ENCODE data around the gene CSN2.
"Not testable (repeated sequence)": the region's sequence is repeated elsewhere in the genome, so short reads cannot be mapped to it uniquely, and the experiment has no call there.

CSN2 gene, protein sequence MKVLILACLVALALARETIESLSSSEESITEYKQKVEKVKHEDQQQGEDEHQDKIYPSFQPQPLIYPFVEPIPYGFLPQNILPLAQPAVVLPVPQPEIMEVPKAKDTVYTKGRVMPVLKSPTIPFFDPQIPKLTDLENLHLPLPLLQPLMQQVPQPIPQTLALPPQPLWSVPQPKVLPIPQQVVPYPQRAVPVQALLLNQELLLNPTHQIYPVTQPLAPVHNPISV

DNA sequence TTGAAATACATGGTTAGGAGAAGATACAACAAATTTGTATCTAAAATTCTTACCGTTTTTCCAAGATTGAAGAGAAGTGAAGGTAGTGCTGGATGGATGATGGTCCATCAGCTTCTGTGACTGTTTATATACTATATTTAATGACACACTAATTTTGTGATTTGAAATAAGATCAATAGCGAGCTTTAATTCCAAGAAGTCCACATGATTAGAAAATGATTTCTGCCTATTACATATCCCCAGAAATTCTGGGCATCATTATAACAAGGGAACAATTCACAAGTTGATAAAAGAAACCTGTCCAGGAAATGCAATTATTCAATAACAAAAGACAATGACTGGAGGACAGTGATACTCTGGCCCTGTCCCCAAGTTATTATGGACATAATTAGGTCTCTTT lies at the start of gene CSN2:
Gene CSN2, minus strand, starts transcription at position 101 of the 400 bp plus-strand sequence. CDS start 4,733 bp downstream, outside the sequence.
- DNase-seq (ENCODE audit: low spot score), result no peak

DNA sequence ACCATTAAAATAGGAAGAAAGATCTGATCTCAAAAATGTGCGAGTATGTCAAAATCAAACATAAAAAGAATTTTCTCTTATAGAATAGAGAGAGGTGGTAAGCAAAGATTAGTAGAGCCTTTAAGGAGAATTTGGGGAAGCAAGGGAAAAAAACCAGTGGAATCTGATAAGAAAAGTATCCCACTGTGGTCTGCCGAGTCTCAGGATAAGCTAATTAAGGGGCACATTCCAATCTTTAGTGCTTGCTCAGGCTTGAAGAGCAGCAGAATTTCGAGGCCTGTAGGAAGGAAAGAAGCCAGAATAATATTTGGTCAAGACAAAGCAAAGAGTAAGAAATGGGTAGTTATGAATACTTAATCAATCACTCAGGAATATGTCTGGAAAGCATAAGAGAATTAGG lies 43.2 kb upstream of the CSN2 start:
- DNase-seq (ENCODE audit: low spot score), result no peak

DNA sequence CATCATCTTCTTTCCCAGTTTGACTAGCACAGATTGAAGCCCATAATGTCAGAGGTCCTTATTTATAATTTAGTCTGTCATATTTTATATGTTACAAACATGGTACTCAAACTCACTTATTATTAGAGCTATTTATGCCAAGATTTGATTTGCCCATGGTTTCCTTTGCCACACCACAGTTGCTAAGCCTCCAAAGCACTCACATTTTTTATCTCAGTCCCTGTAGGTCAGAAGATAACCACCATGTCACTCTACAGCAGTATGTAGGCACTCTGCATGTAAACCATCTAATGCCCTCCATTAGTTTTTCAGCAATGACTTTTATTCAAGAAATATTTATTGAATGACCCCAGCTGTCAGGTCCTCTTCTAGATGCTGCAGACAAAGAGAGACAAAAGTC lies 37.0 kb upstream of the CSN2 start:
- no peak for DNase-seq (ENCODE audit: low spot score)

DNA sequence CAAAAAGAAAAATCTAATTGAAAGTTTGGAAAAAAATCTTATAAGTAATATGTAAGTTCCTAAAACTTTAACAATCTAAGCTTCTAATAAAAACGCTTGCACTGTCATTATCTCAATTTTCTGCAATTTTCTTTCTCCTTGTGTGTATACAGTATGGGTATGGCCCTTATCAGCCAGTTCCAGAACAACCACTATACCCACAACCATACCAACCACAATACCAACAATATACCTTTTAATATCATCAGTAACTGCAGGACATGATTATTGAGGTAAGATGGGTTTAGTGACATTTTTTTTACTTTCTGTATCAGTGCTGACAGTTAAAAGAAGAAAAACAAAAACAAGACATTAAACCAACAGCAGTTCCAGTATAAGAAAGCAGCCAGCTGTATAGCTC lies 35.2 kb upstream of the CSN2 start:
- no peak for DNase-seq (ENCODE audit: low spot score)

DNA sequence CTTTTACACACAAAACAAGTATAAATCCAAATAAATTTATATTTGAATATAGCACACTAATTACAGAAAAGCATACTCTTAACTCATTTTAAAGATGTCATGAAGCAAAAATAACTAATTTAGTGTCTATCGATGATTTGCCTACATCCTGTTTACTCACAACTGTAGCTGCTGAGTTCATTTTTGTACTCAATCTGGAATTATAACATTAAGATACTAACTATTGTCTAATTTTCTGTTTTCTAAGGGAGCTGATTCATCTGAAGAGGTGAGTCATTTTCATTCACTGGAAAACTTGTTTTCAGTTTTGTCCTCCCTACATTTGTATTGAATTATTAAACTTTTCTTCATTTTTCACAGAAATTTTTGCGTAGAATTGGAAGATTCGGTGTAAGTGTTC lies 33.9 kb upstream of the CSN2 start:
- DNase-seq (ENCODE audit: low spot score), result no peak

DNA sequence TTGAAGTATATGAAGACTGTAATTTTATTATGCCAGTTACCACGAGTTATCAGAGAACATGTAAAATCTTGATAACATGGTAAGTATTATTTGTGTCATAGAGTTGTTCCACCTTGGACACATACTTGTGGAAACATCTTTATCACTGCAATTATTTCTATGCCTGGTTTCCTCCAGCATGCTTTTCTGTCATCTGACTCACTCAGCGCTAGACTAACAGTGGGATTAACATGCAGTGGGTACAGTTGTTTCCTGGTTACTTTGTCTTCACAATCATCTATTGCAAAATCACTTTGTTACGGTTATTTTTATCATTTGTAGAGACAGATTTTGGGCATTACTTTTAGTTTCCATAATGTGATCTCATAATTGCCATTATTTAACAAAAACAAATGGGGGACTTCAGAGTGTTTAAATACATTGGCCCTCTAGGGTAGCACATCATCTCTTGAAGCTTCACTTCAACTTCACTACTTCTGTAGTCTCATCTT lies 30.0 kb upstream of the CSN2 start, which contains the start of gene STATH:
Gene STATH, plus strand, starts transcription at position 441 of the 491 bp plus-strand sequence. CDS start 2,472 bp downstream, outside the sequence.
- DNase-seq (ENCODE audit: low spot score), result no peak

DNA sequence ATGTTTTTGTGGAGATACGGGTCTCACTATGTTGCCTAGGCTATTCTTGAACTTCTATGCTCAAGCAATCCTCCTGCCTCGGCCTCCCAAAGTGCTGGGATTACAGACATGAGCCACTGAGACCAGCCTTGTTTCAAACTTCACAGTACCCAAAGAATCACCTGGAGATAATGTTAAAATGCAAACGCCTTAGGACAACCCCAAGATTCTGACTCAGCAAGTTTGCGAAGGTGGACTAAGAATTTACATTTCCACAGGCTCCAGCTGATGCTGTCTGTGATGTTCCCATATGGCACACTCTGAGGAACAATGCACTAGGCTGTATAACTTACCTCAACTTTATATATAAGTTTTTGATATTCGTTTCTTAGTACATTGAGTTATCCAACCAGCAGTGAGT lies 29.3 kb upstream of the CSN2 start:
- no peak for DNase-seq (ENCODE audit: low spot score)

DNA sequence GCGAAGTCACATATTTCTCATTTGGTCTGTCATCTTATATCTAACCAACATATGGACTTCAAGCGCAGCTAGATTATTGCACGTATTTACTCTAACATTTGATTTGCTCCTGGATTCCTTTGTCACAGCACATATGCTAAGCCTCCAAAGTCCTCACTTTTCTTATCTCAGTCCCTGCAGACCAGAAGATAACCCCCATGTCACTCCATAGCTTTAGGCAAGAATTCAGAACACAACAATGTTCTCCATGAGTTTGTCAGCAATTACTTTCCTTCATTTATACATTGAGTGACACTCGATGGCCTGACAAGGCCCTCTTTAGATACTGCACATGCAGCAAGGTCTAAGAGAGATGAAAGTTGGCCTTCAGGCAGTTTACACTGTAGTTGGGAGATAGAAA lies 25.5 kb upstream of the CSN2 start:
- no peak for DNase-seq (ENCODE audit: low spot score)

DNA sequence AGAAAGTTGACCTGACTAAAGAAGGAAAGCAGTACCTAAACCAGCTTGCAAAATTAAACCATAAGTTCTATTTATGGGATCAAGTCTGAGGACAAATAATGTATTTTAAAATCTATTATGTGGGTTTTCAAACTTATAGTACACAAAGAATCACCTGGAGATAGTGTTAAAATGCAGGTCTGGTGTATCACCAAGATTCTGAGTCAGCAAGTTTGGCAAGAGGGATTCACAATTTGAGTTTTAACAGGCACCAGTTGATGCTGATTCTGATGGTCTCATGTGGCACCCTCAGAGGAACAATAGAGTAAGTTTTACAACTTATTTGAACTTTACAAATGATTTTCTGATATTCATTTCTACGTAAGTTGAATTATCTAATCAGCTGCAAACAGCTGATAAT lies 21.1 kb upstream of the CSN2 start:
- DNase-seq (ENCODE audit: low spot score), result no peak

DNA sequence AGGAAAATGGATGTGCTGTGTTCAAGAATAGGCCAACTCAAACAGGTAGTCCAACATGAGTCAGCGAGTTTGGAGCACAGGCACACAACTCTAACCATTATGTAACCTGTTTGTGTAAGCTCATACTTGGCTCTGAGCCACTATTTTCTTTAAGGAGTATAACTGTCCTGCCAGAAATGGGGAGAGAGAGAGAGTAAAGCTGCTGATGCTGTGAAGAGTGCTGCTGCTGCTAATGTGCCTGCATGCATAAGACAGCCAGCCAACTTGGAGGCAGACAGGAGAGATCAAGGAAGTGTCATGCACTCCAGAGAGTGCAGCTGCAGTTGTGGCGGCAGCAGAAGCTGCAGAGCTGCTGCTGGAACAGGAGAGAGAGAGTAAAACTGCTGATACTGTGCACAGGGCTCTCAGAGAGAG lies 18.5 kb upstream of the CSN2 start:
- DNase-seq (ENCODE audit: low spot score), result no peak

DNA sequence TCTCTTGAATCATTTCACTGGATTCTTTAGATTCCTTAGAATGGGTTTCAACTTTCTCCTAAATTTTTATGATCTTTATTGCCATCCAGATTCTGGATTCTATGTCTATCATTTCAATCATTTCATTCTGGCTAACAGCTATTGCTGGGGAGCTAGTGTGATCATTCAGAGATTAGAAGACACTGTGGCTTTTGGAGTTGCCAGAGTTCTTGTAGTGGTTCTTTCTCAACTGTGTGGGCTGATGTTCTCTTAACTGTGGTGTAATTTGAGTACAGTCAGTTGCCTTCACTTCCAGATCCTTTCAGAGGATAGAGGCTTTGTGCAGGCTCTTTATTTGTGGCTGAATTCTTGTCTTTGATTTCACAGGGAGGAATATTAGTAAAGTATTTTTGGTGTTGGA lies 12.1 kb upstream of the CSN2 start:
- DNase-seq (ENCODE audit: low spot score), result no peak

DNA sequence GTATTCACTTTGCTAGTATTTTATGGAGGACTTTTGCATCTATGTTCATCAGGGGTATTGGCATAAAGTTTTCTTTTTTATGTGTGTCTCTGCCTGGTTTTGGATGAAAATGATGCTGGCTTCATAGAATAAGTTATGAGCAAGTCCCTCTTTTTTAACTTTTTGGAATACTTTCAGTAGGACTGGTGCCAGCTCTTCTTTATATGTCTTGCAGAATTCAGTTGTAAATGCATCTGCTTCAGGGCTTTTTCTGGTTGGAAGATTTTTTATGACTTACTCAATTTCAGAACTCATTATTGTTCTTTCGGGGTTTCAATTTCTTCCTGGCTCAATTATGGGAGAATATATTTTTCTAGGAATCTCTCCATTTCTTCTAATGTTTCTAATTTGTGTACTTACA lies 9.1 kb upstream of the CSN2 start:
- no peak for DNase-seq (ENCODE audit: low spot score)

DNA sequence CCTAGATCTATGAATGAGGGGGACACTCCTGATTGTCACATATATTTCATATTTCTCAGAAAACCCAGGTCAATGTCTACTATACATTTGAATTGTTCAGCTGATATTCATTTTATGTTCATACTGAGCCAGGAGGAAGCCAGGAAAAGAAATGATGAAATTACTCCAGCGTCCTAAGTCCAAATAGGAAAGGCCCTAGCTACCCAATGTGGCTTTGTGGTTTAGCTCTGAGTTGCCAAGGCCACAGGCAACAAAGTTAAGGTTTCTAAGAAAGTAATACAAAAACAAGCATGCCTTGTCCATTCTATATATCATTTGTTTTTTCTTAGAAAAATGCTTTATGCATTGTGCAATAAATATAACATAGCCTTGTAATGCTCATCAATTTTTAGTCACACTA lies 4.5 kb upstream of the CSN2 start:
- no peak for DNase-seq (ENCODE audit: low spot score)

DNA sequence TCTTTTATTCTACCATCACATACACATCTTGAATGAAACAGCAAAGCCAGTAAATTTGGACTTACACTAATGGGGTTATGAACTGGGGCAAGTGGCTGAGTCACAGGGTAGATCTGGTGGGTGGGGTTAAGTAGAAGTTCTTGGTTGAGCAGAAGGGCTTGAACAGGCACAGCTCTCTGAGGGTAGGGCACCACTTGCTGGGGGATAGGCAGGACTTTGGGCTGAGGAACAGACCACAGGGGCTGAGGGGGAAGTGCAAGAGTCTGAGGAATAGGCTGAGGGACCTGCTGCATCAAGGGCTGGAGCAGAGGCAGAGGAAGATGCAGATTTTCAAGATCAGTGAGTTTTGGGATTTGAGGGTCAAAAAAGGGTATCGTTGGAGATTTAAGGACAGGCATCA lies 8.3 kb downstream of the CSN2 start:
- no peak for DNase-seq (ENCODE audit: low spot score)

DNA sequence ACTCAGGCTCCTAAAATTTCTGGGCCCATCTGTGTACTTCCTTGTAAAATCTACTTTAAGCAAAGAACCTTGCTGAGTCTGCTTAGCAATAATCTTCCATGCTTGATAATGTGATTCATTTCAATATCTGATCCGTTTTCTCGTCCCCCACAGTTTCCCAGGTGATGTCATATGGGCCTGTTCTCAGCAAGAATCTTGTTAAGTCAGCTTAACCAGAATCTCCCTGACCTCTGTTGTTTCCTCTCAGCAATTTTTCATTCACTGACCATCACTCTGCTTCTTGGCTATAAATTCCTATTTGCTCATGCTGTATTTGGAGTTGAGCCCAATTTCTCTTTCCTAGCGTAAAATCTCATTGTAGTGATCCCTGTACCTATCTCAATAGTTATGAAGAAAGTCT lies 13.9 kb downstream of the CSN2 start:
- no peak for DNase-seq (ENCODE audit: low spot score)

DNA sequence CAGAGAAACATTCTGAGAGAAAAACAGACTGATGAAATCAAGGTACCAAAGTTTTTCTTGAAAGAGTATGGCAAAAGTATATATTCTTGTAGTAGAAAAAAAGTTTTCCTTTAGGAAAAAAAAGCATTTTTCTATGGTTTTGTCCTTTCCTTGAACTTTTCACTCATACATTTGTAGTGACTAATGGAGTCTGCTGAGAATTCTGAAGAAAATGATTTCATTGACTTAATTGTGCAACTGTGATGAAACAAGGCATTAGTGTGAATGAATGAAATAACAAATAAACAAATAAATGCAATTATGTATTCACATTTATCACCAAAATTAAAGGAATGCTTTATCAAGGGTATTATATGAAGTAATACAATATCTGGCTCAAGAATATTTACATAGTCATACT lies 29.0 kb downstream of the CSN2 start:
- no peak for DNase-seq (ENCODE audit: low spot score)

DNA sequence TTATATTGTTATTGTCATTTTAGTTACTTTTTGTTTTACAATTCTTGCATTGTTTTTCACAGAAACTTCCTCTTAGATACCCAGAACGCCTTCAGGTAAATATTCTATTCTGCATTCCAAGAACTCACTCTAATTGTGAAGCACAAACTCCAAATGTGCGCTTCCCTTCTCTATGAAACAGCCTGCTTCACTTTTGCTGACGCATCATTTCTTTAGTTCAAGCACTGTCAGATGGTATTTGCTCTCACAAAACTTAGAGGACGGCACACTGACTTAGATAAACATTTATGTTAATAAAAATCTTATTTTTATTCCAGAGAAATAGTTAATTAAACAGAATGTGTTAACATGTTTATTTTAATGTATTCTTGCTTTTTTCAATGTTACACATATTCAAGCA lies 31.4 kb downstream of the CSN2 start:
- no peak for DNase-seq (ENCODE audit: low spot score)

DNA sequence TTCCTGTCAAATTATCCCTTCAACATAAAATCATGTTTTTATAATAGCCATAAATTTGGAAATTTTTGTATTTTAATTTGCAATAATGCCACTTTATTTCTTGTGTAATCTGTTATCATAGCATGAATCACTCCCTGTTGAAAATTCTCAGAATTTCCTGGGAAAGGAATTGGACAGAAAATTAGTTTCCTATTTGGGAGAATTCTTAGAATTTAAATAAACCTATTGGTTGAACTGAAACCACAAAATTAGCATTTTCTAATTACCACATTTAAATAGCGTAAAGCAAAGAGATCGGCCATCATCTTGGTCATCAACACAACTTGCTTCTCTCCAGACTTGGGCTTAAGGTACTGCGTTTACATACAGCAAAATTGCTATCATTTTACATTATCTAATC lies 34.8 kb downstream of the CSN2 start, which contains the start of gene CSN1S1:
Gene CSN1S1, plus strand, starts transcription at position 301 of the 400 bp plus-strand sequence. CDS start 1,488 bp downstream, outside the sequence.
- no peak for DNase-seq (ENCODE audit: low spot score)

DNA sequence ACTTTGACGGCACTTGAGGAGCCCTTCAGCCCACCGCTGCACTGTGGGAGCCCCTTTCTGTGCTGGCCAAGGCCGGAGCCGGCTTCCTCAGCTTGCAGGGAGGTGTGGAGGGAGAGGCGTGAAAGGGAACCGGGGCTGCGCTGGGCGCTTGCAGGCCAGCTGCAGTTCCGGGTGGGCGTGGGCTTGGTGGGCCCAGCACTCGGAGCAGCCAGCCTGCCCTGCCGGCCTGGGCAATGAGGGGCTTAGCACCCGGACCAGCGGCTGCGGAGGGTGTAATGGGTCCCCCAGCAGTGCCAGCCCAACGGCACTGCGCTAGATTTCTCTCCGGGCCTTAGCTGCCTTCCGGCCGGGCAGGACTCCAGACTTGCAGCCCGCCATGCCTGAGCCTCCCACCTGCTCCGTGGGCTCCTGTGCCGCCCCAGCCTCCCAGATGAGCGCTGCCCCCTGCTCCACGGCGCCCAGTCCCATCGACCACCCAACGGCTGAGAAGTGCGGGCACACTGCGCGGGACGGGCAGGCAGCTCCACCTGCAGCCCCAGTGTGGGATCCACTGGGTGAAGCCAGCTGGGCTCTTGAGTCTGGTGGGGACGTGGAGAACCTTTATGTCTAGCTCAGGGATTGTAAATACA lies 41.6 kb downstream of the CSN2 start:
- not testable (repeated sequence) for DNase-seq (ENCODE audit: low spot score)

DNA sequence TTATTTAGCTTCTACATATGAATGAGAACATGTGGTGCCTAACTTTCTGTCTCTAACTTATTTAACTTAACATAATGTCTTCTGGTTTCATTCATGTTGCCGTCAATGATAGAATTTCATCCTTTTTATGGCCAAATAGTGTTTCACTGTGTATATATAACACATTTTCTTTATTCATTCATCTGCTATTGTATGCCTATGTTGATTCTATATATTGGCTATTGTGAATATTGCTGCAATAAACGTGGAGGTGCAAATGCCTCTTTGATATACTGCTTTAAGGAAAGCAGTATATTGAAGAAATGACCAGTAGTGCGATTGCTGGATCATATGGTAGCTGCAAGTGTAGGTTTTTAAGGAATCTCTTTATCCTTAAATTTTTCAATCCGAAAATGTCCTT lies 44.7 kb downstream of the CSN2 start:
- DNase-seq (ENCODE audit: low spot score), result no peak

DNA sequence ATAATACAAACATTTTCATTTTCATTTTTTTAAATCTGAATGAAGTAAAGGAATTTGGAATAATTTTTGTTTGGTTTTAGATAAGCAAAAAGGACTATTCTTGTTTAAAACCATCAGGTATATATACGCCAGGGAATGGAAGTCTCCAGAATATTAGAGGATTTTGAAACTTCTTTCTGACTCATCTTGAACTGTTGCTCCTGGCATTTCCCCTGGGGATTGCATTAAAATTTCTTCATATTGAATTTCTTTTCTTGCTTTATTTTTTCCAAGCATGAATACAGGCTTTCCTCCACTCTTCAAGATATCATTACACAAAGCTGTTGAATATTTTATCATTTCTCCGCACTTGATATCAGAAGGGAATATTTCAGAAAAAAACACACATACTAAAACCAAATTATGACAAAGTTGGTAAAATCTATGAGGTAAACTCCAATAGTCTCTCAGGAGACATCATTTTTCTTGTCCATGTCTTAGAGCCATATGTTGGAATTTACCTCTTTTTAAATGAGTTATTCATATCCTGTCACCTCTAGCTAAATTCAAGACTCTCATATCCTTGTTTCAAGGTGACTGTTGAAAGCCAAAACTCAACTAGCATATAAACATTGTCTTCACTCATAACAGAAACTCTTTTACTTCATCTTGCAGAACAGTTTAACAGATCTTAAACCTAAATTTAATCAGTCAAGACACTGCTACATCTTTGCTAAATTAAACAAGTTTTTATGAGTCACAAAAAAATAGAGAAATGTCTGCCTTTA lies 55.3 kb downstream of the CSN2 start:
- no peak for DNase-seq (ENCODE audit: low spot score)

DNA sequence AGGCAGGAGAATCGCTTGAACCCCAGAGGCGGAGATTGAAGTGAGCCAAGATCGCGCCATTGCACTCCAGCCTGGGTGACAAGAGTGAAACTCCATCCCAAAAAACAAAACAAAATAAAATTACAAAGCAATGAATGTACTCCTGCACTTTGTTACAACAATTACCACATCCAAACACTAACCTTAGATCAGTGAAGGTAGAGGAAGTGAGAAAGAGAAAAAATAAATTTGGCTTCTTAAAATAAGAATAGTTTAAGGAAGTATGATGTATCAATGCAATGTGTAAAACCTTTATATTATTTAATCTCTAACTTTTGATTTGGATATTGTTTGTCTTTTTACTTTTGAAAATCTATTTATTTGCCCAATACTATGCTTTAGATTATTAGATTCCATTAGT lies 56.3 kb downstream of the CSN2 start:
- DNase-seq (ENCODE audit: low spot score), result no peak

DNA sequence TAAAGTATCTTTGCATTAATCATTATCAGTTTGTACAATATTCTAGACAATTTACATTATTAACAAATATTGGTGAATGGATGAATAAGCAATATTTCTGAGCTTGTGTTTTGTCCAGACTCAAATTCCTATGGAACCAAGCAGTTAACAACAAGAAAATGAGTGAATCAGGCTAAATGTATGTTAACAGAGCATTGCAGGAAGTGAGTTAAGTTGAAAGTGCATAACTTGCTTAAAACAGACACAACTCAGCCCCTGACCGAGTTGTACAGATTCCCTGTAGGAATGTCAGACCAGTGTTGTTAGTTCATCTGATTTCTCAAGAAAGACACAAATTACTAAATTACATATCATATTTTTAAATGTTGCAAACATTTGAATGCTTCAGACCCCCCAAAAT lies 58.4 kb downstream of the CSN2 start:
- DNase-seq (ENCODE audit: low spot score), result no peak

All from putamen (tissue), 1 donor.